Thyroid gland (tissue), 4 donors: ENCODE data around the gene PPOX. TPM values are rescaled to one million over a fixed set of nuclear protein-coding genes. Genes with fewer than 3 reads are reported as not detected.
A peak's percentile ranks its signal among the peaks of the same experiment; 100 is the strongest.

Experiments used
- DNase-seq, 2 donors: peaks; one replicate each; pipeline ENCODE4 v3.0.0-alpha.2; 2019
- H3K27ac ChIP-seq, 3 donors: fragments of 200-600 bp; sonication (generic); 1 replicate in 2 of 3; 2 replicates in 1 of 3; pipeline ENCODE4 v1.5.1; 2016 to 2019; ENCODE audit warnings: mild to moderate bottlenecking in 1 of 3, moderate library complexity in 1 of 3
- H3K27me3 ChIP-seq: fragments of 200-600 bp; sonication (generic); one replicate; pipeline ENCODE4 v1.5.1; 2019
- H3K36me3 ChIP-seq, 2 donors: fragments of 200-600 bp; sonication (generic); one replicate each; pipeline ENCODE4 v1.5.1; 2016 to 2019
- H3K4me1 ChIP-seq, 2 donors: fragments of 200-600 bp; sonication (generic); one replicate each; pipeline ENCODE4 v1.5.1; 2017 to 2019
- H3K4me3 ChIP-seq, 3 donors: fragments of 200-600 bp; sonication (generic); replicated peaks in 1 of 3; 1 replicate in 2 of 3; 2 replicates in 1 of 3; pipeline ENCODE4 v1.5.1; 2016; ENCODE audit warnings: mild to moderate bottlenecking in 1 of 3
- H3K9me3 ChIP-seq: fragments of 200-600 bp; sonication (generic); one replicate; pipeline ENCODE4 v1.5.1; 2017
- CTCF ChIP-seq, 6 experiments: fragments of 200-600 bp in 3 of 6; fragments of 450-650 bp in 3 of 6; sonication (generic) in 3 of 6; IDR thresholded peaks; one replicate each; pipeline ENCODE4 v1.5.1; 2016 to 2019; ENCODE audit warnings: antibody characterized with exemption in 6 of 6, mild to moderate bottlenecking in 2 of 6, inconsistent platforms in 1 of 6, moderate library complexity in 1 of 6
- POLR2A ChIP-seq, 2 donors: fragments of 450-650 bp; IDR thresholded peaks; one replicate each; pipeline ENCODE4 v1.6.1; 2017; ENCODE audit warnings: antibody characterized with exemption in 2 of 2, mild to moderate bottlenecking in 2 of 2, moderate library complexity in 1 of 2
- WGBS, 2 donors: methylation state at CpG; one replicate each; pipeline ENCODE4 v1.1.5; 2017; 5-methylcytosine and 5-hydroxymethylcytosine counted together
- intact Hi-C: fragments of 100-400 bp; cut with DNase I; formaldehyde crosslinking; loops from one replicate; pipeline ENCODE4 v1.15.1; 2023
- total RNA-seq, 4 donors: library from RNA; depleted of rRNA; stranded (reverse); fragments of >200 nt; gene quantifications; one replicate each; pipeline ENCODE4 v1.2.3, GENCODE V29; 2016

PPOX gene
- total RNA-seq, 4 donors from 2014 or later, result 12.6 to 30.0 (median 21.8) TPM

- Histone ChIP-seq H3K27me3 (no peaks in the 10 kb centered on the region), H3K9me3 (no peaks in the 10 kb centered on the region), H3K4me3 (no peak overlapping the region), H3K27ac (no peak overlapping the region), H3K36me3 (peaks cover 46 to 57% of the 10 kb centered on the region in 2 donors), H3K4me1 (no peaks in the 10 kb centered on the region)
- intact Hi-C loops, result no loop called here
- DNase-seq, result no peak
- TF ChIP-seq CTCF (IDR thresholded peaks at IDR 0.05) (no peak), POLR2A (IDR thresholded peaks at IDR 0.05) (no peak)
- 89 to 94% methylated on average over 9 of the region's 9 CpGs for WGBS, 2 donors
Measured at GRCh38 chr1:161214369-161214768, 48.1 kb downstream of the PPOX start.

- DNase-seq, result no peak
- TF ChIP-seq CTCF (IDR thresholded peaks at IDR 0.05) (no peak), POLR2A (IDR thresholded peaks at IDR 0.05) (peak in 1 of 2 donors; percentile 18)
- peak within 1 kb of the TSS in 1 of 3 donors; percentile 52 for H3K27ac ChIP-seq
- no peaks in the 10 kb centered on the region for H3K27me3 ChIP-seq
- peaks cover 45 to 50% of the 10 kb centered on the region in 2 donors for H3K36me3 ChIP-seq
- H3K9me3 ChIP-seq, result no peaks in the 10 kb centered on the region
- intact Hi-C loops, result no loop called here
- no peaks in the 10 kb centered on the region for H3K4me1 ChIP-seq
- H3K4me3 ChIP-seq, result no peak within 1 kb of the TSS
- WGBS, 2 donors, result 75 to 83% methylated on average over 10 of the region's 10 CpGs
Measured at GRCh38 chr1:161215076-161215475, 48.9 kb downstream of the PPOX start, which contains the start of gene FCER1G. TSS of gene FCER1G (plus strand) at chr1:161215295. CDS start at chr1:161215322, 27 bp downstream.

- Histone ChIP-seq H3K36me3 (peaks cover 26 to 31% of the 10 kb centered on the region in 2 donors), H3K4me3 (no peak overlapping the region), H3K9me3 (no peaks in the 10 kb centered on the region), H3K27me3 (no peaks in the 10 kb centered on the region), H3K4me1 (no peaks in the 10 kb centered on the region), H3K27ac (peak overlapping the region in 2 of 3 donors; percentile 53 to 60)
- DNase-seq, result no peak
- WGBS, 2 donors, result 48 to 58% methylated on average over 7 of the region's 7 CpGs
- TF ChIP-seq CTCF (IDR thresholded peaks at IDR 0.05) (no peak), POLR2A (IDR thresholded peaks at IDR 0.05) (no peak)
- intact Hi-C loops, result no loop called here
Measured at GRCh38 chr1:161216945-161217712, 50.9 kb downstream of the PPOX start.

GRCh38 chr1:161217831-161218230 lies 51.6 kb downstream of the PPOX start:
- Histone ChIP-seq H3K4me3 (no peak overlapping the region), H3K36me3 (peaks cover 19 to 24% of the 10 kb centered on the region in 2 donors), H3K9me3 (no peaks in the 10 kb centered on the region), H3K4me1 (no peaks in the 10 kb centered on the region), H3K27ac (peak overlapping the region in 2 of 3 donors; percentile 6 to 60), H3K27me3 (no peaks in the 10 kb centered on the region)
- no peak for TF ChIP-seq POLR2A (IDR thresholded peaks at IDR 0.05)
- no peak for TF ChIP-seq CTCF (IDR thresholded peaks at IDR 0.05)
- 66 to 78% methylated on average over 6 of the region's 6 CpGs for WGBS, 2 donors
- intact Hi-C loops, result no loop called here
- DNase-seq, result no peak
